ENCODE results near the gene HOMER1. TPM values are rescaled to one million over a fixed set of nuclear protein-coding genes. Genes with fewer than 3 reads are reported as not detected.

The HOMER1 gene
- total RNA-seq, 1 donor from 2014 or later: 15.8 TPM

- peak overlapping the region; percentile 73 for H3K27ac Mint-ChIP-seq (ENCODE audit: unreplicated experiment)
- H3K36me3 Mint-ChIP-seq (ENCODE audit: low read depth): no peaks in the 10 kb centered on the region
- peaks cover 3% of the 10 kb centered on the region for H3K9me3 Mint-ChIP-seq (ENCODE audit: low read depth)
- H3K4me3 Mint-ChIP-seq (ENCODE audit: unreplicated experiment): no peak overlapping the region
- peaks cover 40% of the 10 kb centered on the region for H3K4me1 Mint-ChIP-seq (ENCODE audit: low read depth)
- no peak for DNase-seq (ENCODE audit: low spot score)
- H3K27me3 Mint-ChIP-seq (ENCODE audit: low read depth): no peaks in the 10 kb centered on the region
- no peak for TF ChIP-seq CTCF (IDR thresholded peaks at IDR 0.05)
Observed at GRCh38 chr5:79488775-79489174, 25.2 kb downstream of the HOMER1 start.

GRCh38 chr5:79488058-79488457 is 25.9 kb downstream of the HOMER1 start:
- no peaks in the 10 kb centered on the region for H3K27me3 Mint-ChIP-seq (ENCODE audit: low read depth)
- H3K4me1 Mint-ChIP-seq (ENCODE audit: low read depth): peaks cover 33% of the 10 kb centered on the region
- no peaks in the 10 kb centered on the region for H3K36me3 Mint-ChIP-seq (ENCODE audit: low read depth)
- H3K4me3 Mint-ChIP-seq (ENCODE audit: unreplicated experiment): no peak overlapping the region
- TF ChIP-seq CTCF (IDR thresholded peaks at IDR 0.05): no peak
- peaks cover 3% of the 10 kb centered on the region for H3K9me3 Mint-ChIP-seq (ENCODE audit: low read depth)
- no peak overlapping the region for H3K27ac Mint-ChIP-seq (ENCODE audit: unreplicated experiment)
- no peak for DNase-seq (ENCODE audit: low spot score)

- H3K4me1 Mint-ChIP-seq (ENCODE audit: low read depth): peaks cover 33% of the 10 kb centered on the region
- no peak overlapping the region for H3K4me3 Mint-ChIP-seq (ENCODE audit: unreplicated experiment)
- H3K9me3 Mint-ChIP-seq (ENCODE audit: low read depth): peaks cover 3% of the 10 kb centered on the region
- H3K36me3 Mint-ChIP-seq (ENCODE audit: low read depth): no peaks in the 10 kb centered on the region
- TF ChIP-seq CTCF (IDR thresholded peaks at IDR 0.05): no peak
- no peak for DNase-seq (ENCODE audit: low spot score)
- no peak overlapping the region for H3K27ac Mint-ChIP-seq (ENCODE audit: unreplicated experiment)
- no peaks in the 10 kb centered on the region for H3K27me3 Mint-ChIP-seq (ENCODE audit: low read depth)
Observed at GRCh38 chr5:79487251-79487650, 26.7 kb downstream of the HOMER1 start.

- H3K4me1 Mint-ChIP-seq (ENCODE audit: low read depth): peaks cover 37% of the 10 kb centered on the region
- DNase-seq (ENCODE audit: low spot score): no peak
- peaks cover 3% of the 10 kb centered on the region for H3K9me3 Mint-ChIP-seq (ENCODE audit: low read depth)
- H3K4me3 Mint-ChIP-seq (ENCODE audit: unreplicated experiment): no peak overlapping the region
- no peak for TF ChIP-seq CTCF (IDR thresholded peaks at IDR 0.05)
- no peaks in the 10 kb centered on the region for H3K27me3 Mint-ChIP-seq (ENCODE audit: low read depth)
- no peak overlapping the region for H3K27ac Mint-ChIP-seq (ENCODE audit: unreplicated experiment)
- H3K36me3 Mint-ChIP-seq (ENCODE audit: low read depth): no peaks in the 10 kb centered on the region
Observed at GRCh38 chr5:79486116-79486515, 27.8 kb downstream of the HOMER1 start.

- no peaks in the 10 kb centered on the region for H3K27me3 Mint-ChIP-seq (ENCODE audit: low read depth)
- peaks cover 36% of the 10 kb centered on the region for H3K4me1 Mint-ChIP-seq (ENCODE audit: low read depth)
- peaks cover 3% of the 10 kb centered on the region for H3K9me3 Mint-ChIP-seq (ENCODE audit: low read depth)
- TF ChIP-seq CTCF (IDR thresholded peaks at IDR 0.05): no peak
- H3K4me3 Mint-ChIP-seq (ENCODE audit: unreplicated experiment): no peak overlapping the region
- no peak for DNase-seq (ENCODE audit: low spot score)
- no peak overlapping the region for H3K27ac Mint-ChIP-seq (ENCODE audit: unreplicated experiment)
- H3K36me3 Mint-ChIP-seq (ENCODE audit: low read depth): no peaks in the 10 kb centered on the region
Observed at GRCh38 chr5:79484731-79485130, 29.2 kb downstream of the HOMER1 start.
